H9 (cell line): ENCODE measurements around the gene SVEP1. TPM values are rescaled to one million over a fixed set of nuclear protein-coding genes. Genes with fewer than 3 reads are reported as not detected.

Experiments
- DNase-seq: peaks from one replicate; pipeline ENCODE4 v3.0.0-alpha.2; 2017
- H2AFZ ChIP-seq: one replicate; pipeline ENCODE4 v1.6.1; 2013; ENCODE audit warnings: mild to moderate bottlenecking, low read length, control low read depth, moderate library complexity
- H2AK5ac ChIP-seq: 2 replicates; pipeline ENCODE4 v1.6.1; 2013; ENCODE audit warnings: low read length, control low read depth, mixed read lengths; ENCODE audit not compliant: insufficient read length
- H2BK120ac ChIP-seq: one replicate; pipeline ENCODE4 v1.6.1; 2013; ENCODE audit warnings: low read depth, mild to moderate bottlenecking, low read length, control low read depth, inconsistent platforms; ENCODE audit not compliant: poor library complexity, severe bottlenecking
- H2BK12ac ChIP-seq: 2 replicates; pipeline ENCODE4 v1.6.1; 2013; ENCODE audit warnings: low read length, control low read depth, mixed read lengths, low read depth; ENCODE audit not compliant: insufficient read length
- H2BK15ac ChIP-seq: 2 replicates; pipeline ENCODE4 v1.6.1; 2013; ENCODE audit warnings: low read depth, low read length, control low read depth
- H2BK20ac ChIP-seq: one replicate; pipeline ENCODE4 v1.6.1; 2013; ENCODE audit warnings: low read depth, mild to moderate bottlenecking, low read length, control low read depth, inconsistent platforms; ENCODE audit not compliant: poor library complexity, severe bottlenecking
- H2BK5ac ChIP-seq: 2 replicates; pipeline ENCODE4 v1.6.1; 2013; ENCODE audit warnings: low read length, control low read depth, mixed read lengths; ENCODE audit not compliant: insufficient read length
- H3K14ac ChIP-seq: 2 replicates; pipeline ENCODE4 v1.6.1; 2013; ENCODE audit warnings: low read length, control low read depth; ENCODE audit not compliant: insufficient read depth
- H3K18ac ChIP-seq: 2 replicates; pipeline ENCODE4 v1.6.1; 2013; ENCODE audit warnings: low read depth, mild to moderate bottlenecking, mixed read lengths, low read length, control low read depth; ENCODE audit not compliant: insufficient read length
- H3K23ac ChIP-seq: 2 replicates; pipeline ENCODE4 v1.6.1; 2013; ENCODE audit warnings: low read length, control low read depth, mixed read lengths, low read depth; ENCODE audit not compliant: insufficient read length
- H3K23me2 ChIP-seq: 2 replicates; pipeline ENCODE4 v1.6.1; 2013; ENCODE audit warnings: low read depth, mild to moderate bottlenecking, mixed read lengths, low read length, control low read depth; ENCODE audit not compliant: insufficient read length, poor library complexity, severe bottlenecking
- H3K27ac ChIP-seq: 2 replicates; pipeline ENCODE4 v1.5.1; 2013; ENCODE audit warnings: low read length, control low read depth, mixed read lengths, low read depth; ENCODE audit not compliant: insufficient read length
- H3K27me3 ChIP-seq: 2 replicates; pipeline ENCODE4 v1.6.1; 2013; ENCODE audit warnings: low read length, control low read depth, inconsistent platforms; ENCODE audit not compliant: insufficient read depth
- H3K4ac ChIP-seq: 2 replicates; pipeline ENCODE4 v1.6.1; 2013; ENCODE audit warnings: low read depth, mild to moderate bottlenecking, control low read depth, inconsistent platforms, low read length, moderate library complexity
- H3K4me1 ChIP-seq: 2 replicates; pipeline ENCODE4 v1.6.1; 2013; ENCODE audit warnings: low read length, control low read depth, inconsistent platforms; ENCODE audit not compliant: insufficient read depth
- H3K4me2 ChIP-seq: 2 replicates; pipeline ENCODE4 v1.6.1; 2013; ENCODE audit warnings: low read length, control low read depth, mixed read lengths; ENCODE audit not compliant: insufficient read length, insufficient read depth
- H3K56ac ChIP-seq: 2 replicates; pipeline ENCODE4 v1.6.1; 2013; ENCODE audit warnings: low read depth, mild to moderate bottlenecking, mixed read lengths, low read length, control low read depth; ENCODE audit not compliant: insufficient read length
- H3K79me1 ChIP-seq: 2 replicates; pipeline ENCODE4 v1.6.1; 2013; ENCODE audit warnings: low read depth, mild to moderate bottlenecking, moderate library complexity, low read length, control low read depth, inconsistent platforms; ENCODE audit not compliant: insufficient read depth, poor library complexity, severe bottlenecking
- H3K79me2 ChIP-seq: 2 replicates; pipeline ENCODE4 v1.6.1; 2013; ENCODE audit warnings: low read length, control low read depth, inconsistent platforms; ENCODE audit not compliant: insufficient read depth
- H3K9ac ChIP-seq: 2 replicates; pipeline ENCODE4 v1.6.1; 2013; ENCODE audit warnings: low read length, control low read depth, mixed read lengths; ENCODE audit not compliant: insufficient read length; ENCODE audit errors: extremely low read depth
- H3K9me3 ChIP-seq: one replicate; pipeline ENCODE4 v1.6.1; 2013; ENCODE audit warnings: low read depth, low read length, inconsistent platforms; ENCODE audit not compliant: control insufficient read depth
- H3T11ph ChIP-seq: one replicate; pipeline ENCODE4 v1.6.1; 2013; ENCODE audit warnings: mild to moderate bottlenecking, low read length, control low read depth, inconsistent platforms
- H4K20me1 ChIP-seq: one replicate; pipeline ENCODE4 v1.6.1; 2013; ENCODE audit not compliant: control insufficient read depth, insufficient read length, insufficient read depth
- H4K5ac ChIP-seq: 2 replicates; pipeline ENCODE4 v1.6.1; 2013; ENCODE audit warnings: low read depth, mild to moderate bottlenecking, mixed read lengths, low read length, control low read depth; ENCODE audit not compliant: insufficient read length
- H4K8ac ChIP-seq: replicated peaks from 2 replicates; pipeline ENCODE4 v1.6.1; 2013; ENCODE audit warnings: low read length, control low read depth, mixed read lengths, low read depth; ENCODE audit not compliant: insufficient read length
- H4K91ac ChIP-seq: 2 replicates; pipeline ENCODE4 v1.6.1; 2013; ENCODE audit warnings: low read depth, mild to moderate bottlenecking, moderate library complexity, mixed read lengths, low read length, control low read depth; ENCODE audit not compliant: insufficient read length
- H3K27ac Mint-ChIP-seq, 3 experiments: 2 replicates in 2 of 3; 3 replicates in 1 of 3; pipeline ENCODE4 v1.8.0; 2020 to 2021; ENCODE audit warnings: mixed read lengths in 3 of 3, mild to moderate bottlenecking in 1 of 3, moderate library complexity in 1 of 3
- H3K27me3 Mint-ChIP-seq: 2 replicates; pipeline ENCODE4 v1.8.0; 2021; ENCODE audit warnings: low read depth, mild to moderate bottlenecking, moderate library complexity, mixed read lengths
- H3K36me3 Mint-ChIP-seq, 3 experiments: 2 replicates in 2 of 3; 3 replicates in 1 of 3; pipeline ENCODE4 v1.8.0; 2020 to 2021; ENCODE audit warnings: low read depth in 3 of 3, mixed read lengths in 3 of 3; ENCODE audit not compliant: insufficient read depth in 1 of 3
- H3K4me1 Mint-ChIP-seq, 2 experiments: 2 replicates each; pipeline ENCODE4 v1.8.0; 2020; ENCODE audit warnings: mixed read lengths in 2 of 2
- H3K4me3 Mint-ChIP-seq, 2 experiments: 2 replicates in 1 of 2; 3 replicates in 1 of 2; pipeline ENCODE4 v1.8.0; 2020 to 2021; ENCODE audit warnings: mild to moderate bottlenecking in 2 of 2, mixed read lengths in 2 of 2, moderate library complexity in 1 of 2
- H3K9me3 Mint-ChIP-seq, 2 experiments: 2 replicates in 1 of 2; 3 replicates in 1 of 2; pipeline ENCODE4 v1.8.0; 2020; ENCODE audit warnings: mild to moderate bottlenecking in 2 of 2, mixed read lengths in 2 of 2, moderate library complexity in 1 of 2
- CTCF ChIP-seq: fragments of 200-600 bp; sonication (generic); conservative IDR thresholded peaks from 3 replicates; pipeline ENCODE4 v1.8.0; 2021; ENCODE audit warnings: antibody characterized with exemption, mild to moderate bottlenecking
- WGBS: extraction: QIAGEN DNeasy Blood & Tissue Kit; methylation state at CpG from one replicate; pipeline ENCODE4 v1.1.7; 2013; ENCODE audit warnings: missing lambda C conversion rate, low lambda C conversion rate, mixed read lengths; ENCODE audit not compliant: insufficient read length; ENCODE audit errors: extremely low coverage; 5-methylcytosine and 5-hydroxymethylcytosine counted together
- total RNA-seq: library from RNA; stranded (reverse); gene quantifications from 2 replicates; pipeline ENCODE4 v1.2.1, GENCODE V29; 2021

SVEP1 gene
- total RNA-seq, 1 experiment from 2014 or later = 0.17 TPM

DNA sequence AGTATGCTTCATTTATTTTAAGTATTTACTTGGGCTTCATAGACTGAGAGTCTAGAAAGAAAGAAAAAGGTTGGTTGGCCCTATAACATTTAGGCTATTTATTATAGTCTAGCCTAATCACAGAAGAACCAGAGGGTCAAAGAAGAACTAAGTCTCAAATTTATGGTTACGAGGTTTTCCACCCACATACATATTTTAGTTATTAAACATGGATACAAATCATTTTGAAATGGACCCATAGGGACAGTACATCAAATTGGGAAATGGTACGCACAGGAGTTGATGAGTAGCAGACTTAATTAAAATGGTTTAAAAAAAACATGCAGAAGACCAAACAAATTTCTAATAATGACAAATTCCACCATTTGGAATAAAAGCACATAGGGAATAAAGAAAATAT lies 17.7 kb downstream of the SVEP1 start:
- H3K9ac ChIP-seq = no peak overlapping the region
- H2BK15ac ChIP-seq = no peak overlapping the region
- no peak overlapping the region for H2AK5ac ChIP-seq
- Mint-ChIP-seq H3K4me3 (no peak overlapping the region), H3K27ac (no peak overlapping the region), H3K27me3 (no peaks in the 10 kb centered on the region), H3K4me1 (no peaks in the 10 kb centered on the region), H3K9me3 (no peaks in the 10 kb centered on the region), H3K36me3 (no peaks in the 10 kb centered on the region)
- TF ChIP-seq CTCF = no peak
- H3K56ac ChIP-seq = no peak overlapping the region
- H3K79me1 ChIP-seq = no peaks in the 10 kb centered on the region
- H4K91ac ChIP-seq = no peak overlapping the region
- no peak overlapping the region for H2AFZ ChIP-seq
- H3K4me2 ChIP-seq = no peak overlapping the region
- H4K20me1 ChIP-seq = no peaks in the 10 kb centered on the region
- H3K27me3 ChIP-seq = no peaks in the 10 kb centered on the region
- H3T11ph ChIP-seq = no peak overlapping the region
- no peak overlapping the region for H3K4ac ChIP-seq
- no peaks in the 10 kb centered on the region for H3K79me2 ChIP-seq
- H3K18ac ChIP-seq = no peak overlapping the region
- DNase-seq = no peak
- no peaks in the 10 kb centered on the region for H3K23me2 ChIP-seq
- no peak overlapping the region for H2BK12ac ChIP-seq
- H3K9me3 ChIP-seq = no peaks in the 10 kb centered on the region
- no peak overlapping the region for H4K8ac ChIP-seq
- no CpG with 5 or more reads among the region's 2 CpGs for WGBS
- H2BK120ac ChIP-seq = no peak overlapping the region
- H4K5ac ChIP-seq = no peak overlapping the region
- no peak overlapping the region for H2BK5ac ChIP-seq
- H3K23ac ChIP-seq = no peak overlapping the region
- H3K14ac ChIP-seq = no peak overlapping the region
- no peaks in the 10 kb centered on the region for H3K4me1 ChIP-seq
- no peak overlapping the region for H3K27ac ChIP-seq
- no peak overlapping the region for H2BK20ac ChIP-seq
